ENCODE results near the gene CCND2. TPM values are rescaled to one million over a fixed set of nuclear protein-coding genes. Genes with fewer than 3 reads are reported as not detected.

The CCND2 gene
- total and polyA plus RNA-seq, 2 of the 8 experiments (the other 6 are each of a cell fraction or from before 2014, with no cell fraction given) = 41.7 to 223 TPM

DNA sequence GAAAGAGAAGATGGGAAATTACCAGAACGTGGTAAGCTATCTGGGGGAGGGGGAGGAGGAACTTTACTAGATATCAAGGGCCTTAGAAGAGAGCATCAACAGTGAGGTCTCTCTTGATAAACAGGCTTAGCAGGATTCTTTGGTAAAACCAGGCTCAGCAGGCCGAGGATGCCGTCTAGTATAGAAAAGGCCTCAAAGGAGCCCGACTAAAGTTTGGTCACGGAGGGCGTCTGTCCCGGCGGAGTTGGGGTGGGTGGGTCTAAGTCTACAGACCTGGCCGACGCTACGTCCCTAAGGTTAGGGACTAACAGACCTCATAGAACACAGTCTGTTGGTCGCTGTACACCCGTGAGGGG is 46.9 kb downstream of the CCND2 start:
- Histone ChIP-seq H2AFZ (ENCODE audit: low read length) (peak overlapping the region; percentile 89; the same call in 1 of the 2 replicates), H4K5ac (ENCODE audit: insufficient read length, low read depth, low read length) (peak overlapping the region; percentile 70)

More for the DNA sequence above, 46.9 kb downstream of the CCND2 start:
- FAIRE-seq (peak; percentile 60), DNase-seq (ENCODE audit: low read depth in 1 of 2, low spot score in 2 of 2) (no peak)
- no peaks in the 10 kb centered on the region; a peak in 1 of 4 replicates for H3K9me3 ChIP-seq (ENCODE audit: insufficient read depth in 2 of 2, low read depth in 1 of 2, low read length in 1 of 2)
- no peak overlapping the region for H3K14ac ChIP-seq (ENCODE audit: insufficient read length)
- no peak overlapping the region for H3K23ac ChIP-seq (ENCODE audit: insufficient read length)
- H3K23me2 ChIP-seq (ENCODE audit: low read depth, low read length) = peaks cover 13% of the 10 kb centered on the region; the same call in 1 of the 2 replicates
- H3K56ac ChIP-seq (replicated peaks; ENCODE audit: insufficient read length, low read depth, low read length) = no peak overlapping the region
- H3K36me3 ChIP-seq (ENCODE audit: control insufficient read depth in 2 of 4, insufficient read depth in 4 of 4, low read length in 3 of 4) = peaks cover 2 to 6% (median 3%) of the 10 kb centered on the region in 4 experiments; a peak in 4 of 8 replicates
- peak overlapping the region; percentile 39 for H3K4ac ChIP-seq (replicated peaks; ENCODE audit: insufficient read length, low read depth, low read length)
- TF ChIP-seq TBP (IDR thresholded peaks at IDR 0.05; ENCODE audit: low read depth, low read length) (no peak), CTCF (IDR thresholded peaks at IDR 0.05; ENCODE audit: control extremely low read depth in 1 of 3, insufficient read depth in 1 of 3, low read depth in 1 of 3, low read length in 3 of 3) (peak in 1 of 3 experiments; percentile 2; a peak in 1 of 4 replicates), TCF12 (IDR thresholded peaks at IDR 0.05; ENCODE audit: low read depth, low read length) (no peak), RBBP5 (IDR thresholded peaks at IDR 0.05; ENCODE audit: borderline replicate concordance, low read depth, low read length) (peak; percentile 62; the same call in 1 of the 2 replicates), KDM1A (IDR thresholded peaks at IDR 0.05; ENCODE audit: borderline replicate concordance, low read length) (0 out of 2 replicates have a peak, but pooled peaks have one; percentile 51), SIN3A (conservative IDR thresholded peaks at IDR 0.05 in 1 of 2, IDR thresholded peaks at IDR 0.05 in 1 of 2; ENCODE audit: low read depth in 1 of 2, low read length in 2 of 2) (0 out of 4 replicates have a peak, but pooled peaks of 1 of the 2 experiments have one; percentile 54), BACH1 (IDR thresholded peaks at IDR 0.05; ENCODE audit: low read length) (no peak)
- H3K9ac ChIP-seq (replicated peaks in 1 of 4; ENCODE audit: extremely low read depth in 1 of 4, low read depth in 3 of 4, low read length in 3 of 4) = peak overlapping the region; percentile 68 to 91 (median 73)
- H3K18ac ChIP-seq (ENCODE audit: extremely low read depth, low read length) = peak overlapping the region; percentile 68; the same call in 1 of the 2 replicates
- WGBS, 2 experiments (ENCODE audit: extremely low coverage in 1 of 2, insufficient coverage in 1 of 2, insufficient read length in 1 of 2, insufficient replicate concordance in 2 of 2, low coverage in 1 of 2, low lambda C conversion rate in 2 of 2, missing lambda C conversion rate in 1 of 2) = 3% methylated on average over 13 of the region's 13 CpGs; no CpG with 5 or more reads in 1 of the 2 experiments
- H3K79me1 ChIP-seq (ENCODE audit: low read depth, low read length) = no peaks in the 10 kb centered on the region
- 0 out of 2 replicates have a peak overlapping the region, but pooled peaks have one; percentile 52 for H2BK5ac ChIP-seq (ENCODE audit: low read depth, low read length)
- peak overlapping the region; percentile 62 for H4K91ac ChIP-seq (replicated peaks; ENCODE audit: insufficient read length, low read length)
- H3K4me1 ChIP-seq (replicated peaks in 1 of 4; ENCODE audit: control insufficient read depth in 3 of 4, insufficient read depth in 4 of 4, low read length in 3 of 4) = peaks cover 0 to 6% (median 1%) of the 10 kb centered on the region in 4 experiments; a peak in 4 of 7 replicates
- H2BK15ac ChIP-seq (ENCODE audit: low read length) = no peak overlapping the region
- peaks cover 0 to 3% (median 0%) of the 10 kb centered on the region in 4 experiments; a peak in 2 of 7 replicates for H3K27me3 ChIP-seq (replicated peaks in 1 of 4; ENCODE audit: control insufficient read depth in 3 of 4, extremely low read depth in 1 of 4, insufficient read depth in 3 of 4, low read length in 3 of 4)
- H2AK5ac ChIP-seq (ENCODE audit: low read depth, low read length) = no peak overlapping the region
- ChIA-PET POLR2A (ENCODE audit: partially characterized antibody) (interaction anchor here (1.3 to 3.3 kb wide), 2 partner anchors 15 to 48 kb away, joined by 3 to 16 read pairs; partner anchors contain the start of gene CCND2), CTCF (ENCODE audit: partially characterized antibody) (interaction anchor here (0.6 kb wide), 1 partner anchor 8 kb away, joined by 5 read pairs; no protein-coding TSS in a partner anchor)
- peaks cover 0 to 28% of the 10 kb centered on the region in 2 experiments; a peak in 2 of 4 replicates for H3K79me2 ChIP-seq (ENCODE audit: control insufficient read depth in 1 of 2, insufficient read depth in 2 of 2, low read length in 2 of 2)
- H4K20me1 ChIP-seq (replicated peaks in 1 of 2; ENCODE audit: control insufficient read depth in 1 of 2, insufficient read depth in 2 of 2, low read length in 2 of 2) = peaks cover 0 to 2% of the 10 kb centered on the region in 2 experiments
- peak overlapping the region; percentile 38 for H2BK120ac ChIP-seq (replicated peaks; ENCODE audit: low read depth, low read length)
- no peak overlapping the region for H2BK20ac ChIP-seq (ENCODE audit: low read length)
- H3K27ac ChIP-seq (ENCODE audit: low read depth, low read length) = peak overlapping the region; percentile 83
- H4K8ac ChIP-seq (ENCODE audit: extremely low read depth, insufficient read depth, low read length) = peak overlapping the region; percentile 91
- peak overlapping the region; percentile 84 to 87 for H3K4me2 ChIP-seq (ENCODE audit: insufficient read depth in 1 of 2, low read depth in 2 of 2, low read length in 2 of 2)
- H2BK12ac ChIP-seq (ENCODE audit: low read depth, low read length) = peak overlapping the region; percentile 80; the same call in 1 of the 2 replicates
- H3K4me3 ChIP-seq (ENCODE audit: extremely low read depth in 1 of 4, insufficient read depth in 2 of 4, low read depth in 3 of 4, low read length in 4 of 4) = peak overlapping the region; percentile 66 to 95 (median 84)
